GM21825 (cell line): ENCODE data around the gene RAB7A.

Experiments used
- ATAC-seq: cut with Tn5 transposase; IDR thresholded peaks from one replicate; pipeline ENCODE4 v1.9.1; 2021; ENCODE audit warnings: mild to moderate bottlenecking, moderate library complexity; ENCODE audit not compliant: unreplicated experiment

Gene RAB7A

DNA sequence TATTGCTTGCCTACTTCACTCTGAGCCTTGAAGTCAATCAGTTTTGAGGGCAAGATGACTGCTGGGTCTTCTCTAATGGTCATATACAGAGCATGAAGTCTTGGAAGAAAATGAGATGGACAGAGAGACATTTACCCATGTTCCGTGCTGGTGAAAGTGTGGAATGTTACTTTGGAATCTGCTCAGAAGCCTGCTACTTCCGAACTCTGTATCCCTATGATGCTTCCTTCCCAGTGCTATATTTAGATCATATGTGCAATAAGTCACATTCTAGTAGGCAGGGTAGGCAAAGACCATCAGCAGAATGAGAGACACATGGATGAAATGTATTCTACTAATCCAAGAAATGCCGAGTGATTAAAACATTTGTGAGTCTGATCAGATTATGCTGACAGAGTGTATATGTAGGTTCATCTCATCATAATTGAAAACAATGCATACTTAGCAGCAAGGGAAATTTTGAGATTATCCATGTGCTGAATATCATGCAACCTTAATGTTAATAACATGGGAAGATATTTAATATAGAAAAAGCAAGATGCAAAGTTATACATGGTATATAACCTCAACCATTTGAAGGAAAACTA, 60.5 kb downstream of the RAB7A start:
- ATAC-seq, result no peak

- no peak for ATAC-seq
Measured at GRCh38 chr3:128787256-128788253, 61.6 kb downstream of the RAB7A start.

DNA sequence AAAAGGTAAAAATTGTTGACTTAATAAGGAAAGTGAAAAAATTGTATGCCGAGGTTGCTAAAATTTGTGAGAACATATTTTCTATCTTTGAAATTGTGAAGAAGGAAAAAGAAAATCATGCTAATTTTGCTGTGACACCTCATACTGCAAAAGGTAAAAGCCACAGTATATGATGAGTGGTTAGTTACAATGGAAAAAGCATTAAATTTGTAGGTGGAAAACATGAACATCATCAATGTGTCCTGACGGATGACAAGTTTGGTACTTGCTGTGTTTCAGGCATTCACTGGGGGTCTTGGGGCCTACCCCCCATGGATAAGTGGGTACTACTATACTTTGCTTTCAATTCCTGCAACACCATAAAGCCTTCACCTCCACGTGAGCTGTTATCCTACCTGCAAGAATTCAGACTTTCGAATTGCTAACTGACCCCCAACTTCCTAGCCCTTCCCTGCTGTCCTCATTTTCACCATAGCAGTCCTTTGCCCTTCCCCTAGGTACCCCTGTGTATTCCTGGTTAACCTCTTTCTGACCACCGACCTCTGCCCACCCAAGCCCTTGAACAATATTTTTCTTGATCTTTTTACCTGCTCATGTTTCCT, 62.4 kb downstream of the RAB7A start:
- ATAC-seq, result no peak

DNA sequence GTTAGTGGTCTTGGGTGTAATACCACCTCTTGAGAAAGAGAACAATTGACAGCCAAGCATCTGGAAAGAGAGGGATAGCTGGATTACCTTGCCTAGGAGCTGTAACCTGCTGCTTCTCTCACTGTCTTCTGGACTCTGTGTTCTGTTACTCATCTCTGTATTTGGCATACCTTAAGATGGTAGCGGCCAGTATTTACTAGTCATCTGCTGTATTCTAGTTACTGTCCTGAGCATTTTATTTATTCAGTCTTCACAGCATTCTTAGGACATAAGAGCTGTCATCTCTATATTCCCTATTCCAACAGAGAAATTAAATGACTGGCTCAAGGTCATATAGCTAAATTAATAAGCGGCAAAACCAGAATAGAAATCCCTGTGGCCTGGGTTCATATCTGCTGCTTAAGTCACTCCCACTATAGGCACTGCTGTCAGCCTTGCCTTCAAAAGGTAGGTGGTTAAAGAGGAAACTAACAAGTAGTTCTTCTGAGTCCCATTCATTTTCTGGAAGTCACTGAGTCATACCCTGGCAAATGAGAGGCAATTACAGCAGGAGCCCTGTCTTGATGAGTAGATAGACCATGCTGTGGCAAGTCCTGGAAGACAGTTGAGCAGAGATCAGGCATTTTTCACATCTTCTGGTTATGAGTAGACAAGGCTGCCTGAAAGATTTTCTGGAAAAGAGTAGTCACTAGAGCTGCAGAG, 68.2 kb downstream of the RAB7A start:
- ATAC-seq, result peak; percentile 26

DNA sequence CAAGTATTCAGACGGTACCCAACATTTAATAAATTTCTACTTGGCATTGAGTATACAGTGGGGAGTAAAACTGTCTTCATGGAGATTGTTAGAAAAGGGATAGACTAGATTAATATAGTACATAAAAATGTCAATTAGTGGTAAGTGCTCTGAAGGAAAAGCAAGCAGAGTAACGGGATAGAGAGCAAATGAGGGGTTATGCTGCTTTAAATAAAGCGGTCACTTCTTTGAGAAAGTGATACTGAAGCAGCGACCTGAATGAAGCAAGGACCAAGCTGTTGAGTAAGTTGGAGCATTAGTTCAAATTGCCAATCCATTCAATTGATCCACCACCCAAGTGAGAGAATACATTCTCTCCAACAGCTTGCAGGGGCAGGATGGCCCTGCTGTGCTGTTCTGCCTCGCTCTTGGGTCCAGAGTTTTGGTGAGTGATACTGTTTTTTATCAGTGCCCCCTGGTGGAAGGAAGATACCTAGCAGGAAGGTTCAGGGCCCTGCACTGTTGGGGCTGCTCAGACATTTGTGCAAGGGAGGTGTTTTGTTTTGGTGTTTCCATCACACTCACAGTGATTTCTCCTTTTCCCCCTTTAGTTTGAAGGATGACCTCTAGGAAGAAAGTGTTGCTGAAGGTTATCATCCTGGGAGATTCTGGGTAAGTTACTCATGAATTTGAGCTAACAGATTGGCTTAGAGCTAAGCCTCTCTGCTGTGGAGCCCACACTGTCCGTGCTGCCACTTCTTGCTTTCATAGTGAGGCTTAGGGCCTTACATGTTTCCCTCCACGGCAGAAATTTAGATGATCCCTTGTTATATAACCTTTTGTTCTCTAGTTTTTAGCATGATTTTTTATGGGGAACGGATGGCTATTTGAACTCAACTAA, 69.0 kb downstream of the RAB7A start:
- ATAC-seq, result peak; percentile 66

DNA sequence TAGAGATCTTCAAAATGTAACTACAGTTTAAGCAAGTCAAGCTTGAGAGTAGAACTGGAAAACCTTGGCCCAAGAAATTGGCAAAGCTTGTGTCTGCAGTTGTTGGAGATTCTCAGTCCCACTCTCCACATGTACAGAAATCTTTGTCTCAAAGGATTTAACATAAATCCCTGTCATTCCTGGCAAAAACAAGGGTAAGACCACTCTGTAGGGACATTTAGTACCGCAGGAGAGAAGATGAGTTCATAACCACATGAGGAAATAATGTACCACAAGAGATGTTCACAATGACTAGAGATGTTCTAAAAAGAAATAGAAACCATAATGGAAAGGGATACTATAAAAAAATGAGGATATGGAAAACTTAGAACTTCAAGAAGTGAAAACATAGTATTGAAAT, 73.7 kb downstream of the RAB7A start:
- no peak for ATAC-seq

- ATAC-seq, result no peak
Measured at GRCh38 chr3:128800241-128801187, 74.5 kb downstream of the RAB7A start.

DNA sequence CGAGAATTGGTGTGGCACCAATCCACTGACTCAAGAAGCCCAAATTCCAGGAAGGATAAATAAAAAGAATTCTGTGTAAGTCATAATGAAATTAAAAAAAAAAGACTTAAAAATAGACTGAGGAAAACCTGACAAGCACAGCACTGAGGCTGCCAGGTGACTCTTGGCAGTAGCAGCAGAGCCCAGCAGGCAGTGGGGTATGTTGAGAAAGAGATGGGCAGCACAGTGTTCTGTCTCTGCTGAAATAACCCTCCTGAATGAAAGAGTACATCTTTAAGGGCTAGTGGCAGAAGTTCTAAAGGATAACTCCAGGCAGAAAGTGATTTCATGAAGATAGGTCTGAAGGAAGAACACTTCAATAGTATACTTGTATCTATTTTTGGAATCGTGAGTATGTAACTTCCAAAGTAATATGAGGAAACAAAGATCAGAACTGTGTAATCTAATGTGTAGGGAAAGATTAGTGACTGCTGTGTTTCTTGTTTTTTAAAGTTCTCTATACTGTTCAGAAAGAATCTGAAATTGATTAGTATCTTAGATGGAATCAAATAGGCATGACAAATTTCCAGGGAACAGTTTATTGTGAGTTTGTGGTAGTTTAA, 75.9 kb downstream of the RAB7A start:
- no peak for ATAC-seq

- no peak for ATAC-seq
Measured at GRCh38 chr3:128803307-128803706, 77.3 kb downstream of the RAB7A start.

GRCh38 chr3:128804017-128804810, 78.2 kb downstream of the RAB7A start:
- ATAC-seq, result peak; percentile 78

DNA sequence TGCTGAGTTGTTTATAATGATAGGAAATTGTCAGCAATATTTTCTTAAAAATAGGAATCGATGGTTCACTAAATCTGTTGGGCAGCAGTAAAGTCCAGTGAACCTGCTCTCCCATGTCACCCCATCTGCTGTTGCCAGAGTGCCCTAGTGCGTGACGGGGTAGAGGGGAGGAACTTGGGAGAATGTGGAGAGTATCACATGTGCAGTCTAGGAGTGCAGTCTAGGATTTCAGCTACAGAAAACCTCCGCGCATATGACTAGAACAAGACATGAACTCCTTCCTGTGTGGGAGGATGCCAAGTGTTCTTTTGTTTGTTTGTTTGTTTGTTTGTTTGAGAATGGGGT, 78.8 kb downstream of the RAB7A start:
- no peak for ATAC-seq

GRCh38 chr3:128805772-128806171, 79.8 kb downstream of the RAB7A start:
- no peak for ATAC-seq

GRCh38 chr3:128806588-128806987, 80.6 kb downstream of the RAB7A start:
- ATAC-seq, result no peak

DNA sequence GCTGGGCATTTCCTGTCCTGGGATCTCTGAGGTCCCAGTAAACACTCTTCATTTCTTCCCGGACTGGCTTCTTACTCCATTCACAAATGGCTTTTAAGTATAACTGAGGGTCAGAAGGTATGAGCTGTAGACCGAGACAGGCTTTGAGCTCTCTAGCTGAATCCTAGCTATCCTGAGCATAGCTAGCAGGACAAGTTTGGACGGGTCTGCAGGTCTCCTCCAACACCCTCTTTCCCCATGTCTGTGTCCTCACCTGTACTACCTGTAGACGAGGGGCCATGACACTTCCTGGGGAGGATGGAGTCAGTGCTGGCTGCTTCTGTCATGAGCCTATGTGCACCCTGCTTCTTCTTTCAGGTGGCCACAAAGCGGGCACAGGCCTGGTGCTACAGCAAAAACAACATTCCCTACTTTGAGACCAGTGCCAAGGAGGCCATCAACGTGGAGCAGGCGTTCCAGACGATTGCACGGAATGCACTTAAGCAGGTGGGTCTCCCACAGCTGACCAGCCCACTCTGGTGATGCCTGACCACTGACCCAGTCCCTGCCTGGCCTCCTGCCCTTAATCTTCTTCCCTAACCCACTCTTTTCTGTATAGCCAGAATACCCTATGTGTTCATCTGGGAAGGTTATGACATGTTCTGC, 81.3 kb downstream of the RAB7A start:
- no peak for ATAC-seq

- ATAC-seq, result no peak
Measured at GRCh38 chr3:128808672-128809071, 82.7 kb downstream of the RAB7A start.

- no peak for ATAC-seq
Measured at GRCh38 chr3:128813097-128813496, 87.1 kb downstream of the RAB7A start.

- ATAC-seq, result no peak
Measured at GRCh38 chr3:128814060-128814459, 88.1 kb downstream of the RAB7A start.
